CD4-positive, alpha-beta T cell treated with Interleukin-4 for 4 hours (primary cell): Measurements from ENCODE around the gene HOXC12.

Experiments
- DNase-seq: peaks from one replicate; pipeline ENCODE4 v3.0.0-alpha.2; 2020

HOXC12 gene

DNA sequence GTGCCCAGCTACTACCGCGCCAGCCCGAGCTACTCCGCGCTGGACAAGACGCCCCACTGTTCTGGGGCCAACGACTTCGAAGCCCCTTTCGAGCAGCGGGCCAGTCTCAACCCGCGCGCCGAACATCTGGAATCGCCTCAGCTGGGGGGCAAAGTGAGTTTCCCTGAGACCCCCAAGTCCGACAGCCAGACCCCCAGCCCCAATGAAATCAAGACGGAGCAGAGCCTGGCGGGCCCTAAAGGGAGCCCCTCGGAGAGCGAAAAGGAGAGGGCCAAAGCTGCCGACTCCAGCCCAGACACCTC lies 30.9 kb downstream of the HOXC12 start:
- no peak for DNase-seq

DNA sequence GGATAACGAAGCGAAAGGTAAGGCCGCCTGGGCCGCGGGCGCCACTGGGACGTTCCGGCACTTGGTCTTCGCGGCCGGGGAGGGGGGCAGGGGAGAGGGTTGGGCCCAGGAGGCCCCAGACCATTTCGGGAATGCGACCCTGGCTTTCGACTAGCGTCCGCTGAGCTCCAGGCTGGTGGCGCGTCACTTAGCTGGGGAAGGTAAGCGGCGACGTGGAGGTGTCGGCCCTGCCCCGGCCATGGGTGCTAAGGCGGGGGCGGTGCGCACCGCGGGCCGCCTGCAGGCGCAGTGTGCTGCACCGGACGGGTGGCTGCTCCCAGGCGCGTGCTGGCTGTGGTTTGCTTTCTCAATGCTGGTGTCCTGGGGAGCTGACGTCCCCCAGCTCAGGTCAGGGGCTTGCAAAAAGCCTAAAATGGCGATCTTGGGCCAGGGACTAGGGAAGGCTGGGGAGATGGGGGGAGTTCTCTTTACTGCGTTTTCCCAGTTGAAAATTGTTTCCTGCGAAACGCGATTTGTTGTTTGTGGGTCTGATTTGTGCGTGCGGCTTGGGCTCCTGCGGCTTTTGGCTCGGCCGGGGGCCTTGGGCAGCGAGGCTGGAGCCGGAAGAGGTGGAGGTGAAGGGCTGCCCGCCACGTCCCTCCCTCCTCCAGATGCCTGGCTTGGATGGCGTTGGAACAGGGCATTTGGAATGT lies 31.4 kb downstream of the HOXC12 start:
- DNase-seq, result no peak

DNA sequence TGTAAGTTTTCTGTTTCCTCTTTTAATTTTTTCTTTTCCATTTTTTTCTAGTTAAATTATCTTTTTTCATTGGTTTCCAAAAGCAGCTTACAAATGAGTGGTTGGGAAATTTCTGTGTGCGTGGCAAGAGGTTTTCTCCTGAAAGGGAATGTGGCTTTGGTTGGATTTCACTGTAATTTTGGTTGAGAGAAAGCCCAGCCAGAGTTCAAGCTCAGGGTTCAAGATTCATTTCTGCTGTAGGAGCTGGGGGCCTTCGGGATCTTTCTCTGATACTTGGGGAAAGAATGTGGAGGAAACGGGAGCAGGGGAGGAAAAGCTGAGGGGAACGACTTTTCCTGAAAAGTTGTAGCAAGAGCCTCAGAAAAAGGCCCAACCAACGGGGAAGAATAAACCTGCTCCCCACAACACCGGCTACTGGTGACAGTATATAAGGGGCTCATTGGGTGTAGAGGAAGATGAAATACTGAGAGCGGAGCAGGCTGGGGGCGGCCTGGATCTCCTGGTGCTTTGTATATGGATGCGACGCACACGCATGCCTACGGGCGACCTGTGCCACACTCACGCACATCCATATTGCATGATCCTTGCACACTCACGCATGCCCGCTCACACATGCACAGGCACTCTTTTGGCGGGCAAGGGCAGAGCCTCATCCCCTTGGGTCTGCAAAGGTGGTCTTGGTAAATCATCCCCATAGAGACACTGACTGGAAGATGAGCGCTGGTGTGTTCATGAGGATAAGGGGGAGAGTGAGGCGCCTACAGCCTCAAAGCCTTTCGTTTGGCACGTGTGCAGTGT lies 32.2 kb downstream of the HOXC12 start:
- DNase-seq, result no peak

DNA sequence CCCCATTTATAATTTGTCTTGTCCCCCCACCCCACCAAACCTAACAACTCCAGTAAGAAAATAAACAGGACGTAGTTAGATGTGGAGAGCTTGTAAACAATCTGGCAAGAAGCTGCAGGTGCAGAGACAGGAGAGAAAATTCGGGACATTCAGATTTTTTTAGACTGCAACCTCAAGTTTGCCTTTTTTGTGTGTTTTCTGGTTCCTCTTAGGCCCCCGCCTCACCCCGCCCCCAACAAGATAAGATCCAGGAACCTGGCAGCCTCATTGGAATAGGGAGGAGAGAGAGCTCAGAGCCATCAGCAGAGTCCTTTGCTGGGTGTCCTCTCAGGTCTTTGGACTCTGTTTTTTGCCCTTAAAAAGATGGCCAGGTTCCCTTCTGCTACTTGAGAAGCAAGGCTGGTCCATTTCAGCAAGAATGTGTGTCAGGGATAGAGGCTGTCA lies 33.1 kb downstream of the HOXC12 start:
- DNase-seq, result no peak

DNA sequence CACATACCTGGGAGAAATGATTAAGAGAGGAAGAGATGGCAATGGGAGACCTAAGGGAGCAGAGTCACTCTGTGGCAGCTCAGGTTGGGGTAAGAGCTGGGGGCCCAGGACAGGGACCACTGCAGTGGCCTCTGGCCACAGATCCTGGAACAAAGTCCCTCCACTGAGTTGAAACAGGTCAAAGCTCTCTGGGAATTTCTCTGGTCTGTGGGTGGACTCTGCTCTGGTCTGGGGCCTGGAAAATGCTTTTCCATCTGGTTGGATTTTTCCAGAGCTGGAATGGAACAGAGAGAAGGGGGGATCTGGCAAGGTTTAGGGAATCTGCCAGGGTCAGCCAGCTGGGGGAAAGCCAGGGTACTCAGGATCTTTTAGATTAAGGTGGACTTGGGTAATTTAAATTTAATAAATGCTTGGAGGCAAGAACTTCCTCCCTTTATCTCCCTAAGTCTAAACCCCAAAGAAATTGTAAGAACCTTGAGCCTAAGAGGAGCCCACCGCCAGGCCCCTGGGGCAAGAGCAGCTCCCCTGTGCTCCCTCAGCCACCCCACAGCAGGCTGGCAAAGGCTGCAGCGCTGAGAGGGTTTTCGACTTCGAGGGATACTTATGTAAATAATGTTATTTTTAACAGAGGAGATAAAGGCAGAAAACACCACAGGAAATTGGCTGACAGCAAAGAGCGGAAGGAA lies 34.0 kb downstream of the HOXC12 start:
- no peak for DNase-seq

DNA sequence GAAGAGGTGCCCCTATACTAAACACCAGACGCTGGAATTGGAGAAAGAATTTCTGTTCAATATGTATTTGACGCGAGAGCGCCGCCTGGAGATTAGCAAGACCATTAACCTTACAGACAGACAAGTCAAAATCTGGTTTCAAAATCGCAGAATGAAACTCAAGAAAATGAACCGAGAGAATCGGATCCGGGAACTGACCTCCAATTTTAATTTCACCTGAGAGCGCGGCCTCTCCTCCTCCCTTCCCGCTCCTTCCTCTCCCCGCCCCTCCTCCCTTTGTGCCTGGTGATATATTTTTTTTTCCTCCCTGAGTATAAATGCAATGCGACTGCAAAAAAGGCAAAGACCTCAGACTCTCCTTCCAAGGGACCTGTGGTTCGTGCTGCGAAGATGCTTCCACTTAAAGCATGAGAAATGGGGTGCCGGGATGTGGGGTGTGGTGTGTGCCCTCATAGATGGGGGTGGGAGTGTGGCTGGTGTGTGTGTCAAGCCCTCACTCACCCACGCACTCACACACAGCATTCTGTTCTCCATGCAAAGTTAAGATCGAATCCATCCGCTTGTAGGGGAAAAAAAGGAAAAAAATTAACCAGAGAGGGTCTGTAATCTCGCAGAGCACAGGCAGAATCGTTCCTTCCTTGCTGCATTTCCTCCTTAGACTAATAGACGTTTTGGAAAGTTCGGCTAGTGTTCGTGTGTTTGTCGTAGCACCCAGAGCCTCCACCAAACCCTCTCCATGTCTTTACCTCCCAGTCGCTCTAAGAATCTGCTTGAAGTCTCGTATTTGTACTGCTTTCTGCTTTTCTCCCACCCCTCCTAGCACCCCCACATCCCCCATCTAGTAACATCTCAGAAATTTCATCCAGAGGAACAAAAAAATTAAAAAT lies 34.8 kb downstream of the HOXC12 start:
- peak; percentile 23 for DNase-seq

DNA sequence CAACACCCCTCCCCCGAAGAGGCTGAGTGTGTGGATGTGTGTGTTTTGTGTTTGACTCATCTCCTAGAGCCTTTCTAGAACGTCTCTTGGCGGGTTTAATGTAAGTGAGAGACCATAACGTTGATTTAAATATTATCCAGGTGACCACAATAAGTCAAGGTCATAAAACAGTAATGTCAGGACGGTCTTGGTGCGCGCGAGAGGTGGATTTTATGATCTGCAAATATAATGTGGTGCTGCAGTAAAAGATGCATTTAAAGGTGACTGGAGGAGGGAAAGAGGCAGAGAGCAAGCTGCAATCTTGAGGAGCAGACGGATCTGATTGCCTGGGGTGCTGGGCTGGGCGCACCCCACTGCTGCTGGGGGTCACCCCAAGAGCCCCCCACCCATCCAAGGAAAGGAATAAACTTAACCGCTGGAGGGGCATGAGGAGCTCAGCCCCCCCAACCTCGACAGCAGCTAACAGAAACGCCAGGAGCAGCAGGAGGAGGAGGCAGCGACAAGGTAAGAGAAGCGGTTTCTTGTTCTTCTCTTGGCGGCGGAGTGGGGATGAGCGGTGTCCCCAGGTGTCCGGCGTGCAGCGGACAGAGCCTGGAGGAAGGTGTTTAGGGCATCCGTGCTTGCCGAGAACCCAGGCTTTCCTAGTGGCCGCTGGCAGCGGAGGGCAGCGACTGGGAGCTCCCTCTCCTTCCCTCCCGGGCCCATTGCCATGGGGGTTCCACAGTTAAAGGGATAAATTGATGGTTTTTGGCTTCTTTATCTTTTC lies 35.8 kb downstream of the HOXC12 start:
- no peak for DNase-seq

DNA sequence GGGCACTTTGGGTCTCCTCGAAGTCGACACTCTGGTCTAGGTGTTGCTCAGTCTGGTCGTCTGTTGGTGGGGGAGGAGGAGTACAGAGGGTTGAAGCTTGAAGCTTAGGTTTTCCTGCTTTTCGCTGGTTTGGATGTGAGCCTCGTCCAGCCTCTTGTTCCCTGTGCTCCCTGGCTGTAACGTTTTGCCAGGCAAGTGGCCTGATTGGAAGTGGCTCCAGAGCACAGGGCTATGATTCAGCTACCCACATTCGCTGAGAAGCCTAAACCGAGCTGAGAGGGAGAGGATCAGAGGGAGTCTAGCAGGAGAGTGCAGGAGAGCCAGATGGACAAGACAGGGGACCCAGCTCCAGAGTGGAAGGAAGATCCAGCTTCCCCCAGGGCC lies 36.4 kb downstream of the HOXC12 start:
- no peak for DNase-seq

DNA sequence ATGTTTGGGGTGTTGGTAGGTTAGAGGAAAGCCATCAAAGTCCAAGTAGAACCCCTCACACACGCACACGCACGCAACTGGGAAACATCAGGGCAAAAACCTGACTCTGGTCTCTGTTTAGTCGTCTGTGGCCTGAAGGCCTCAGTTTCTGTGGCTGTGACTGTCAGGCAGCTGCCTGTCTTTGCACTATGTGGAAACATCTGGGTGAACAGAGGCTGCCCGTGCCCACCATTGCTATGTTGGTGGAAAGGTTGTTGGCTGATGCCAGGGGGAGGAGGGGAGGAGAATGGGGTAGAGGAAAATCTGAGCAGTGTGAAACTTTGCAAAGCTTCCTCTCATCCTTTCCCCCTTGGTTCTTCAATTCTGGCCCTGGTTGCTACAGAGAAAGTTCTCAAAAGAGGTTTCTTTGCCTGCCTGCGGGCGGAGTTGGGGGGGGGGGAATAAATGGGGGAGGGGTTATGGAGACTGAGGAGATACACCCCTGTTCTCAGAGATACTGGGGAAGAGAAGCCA lies 37.7 kb downstream of the HOXC12 start:
- no peak for DNase-seq

DNA sequence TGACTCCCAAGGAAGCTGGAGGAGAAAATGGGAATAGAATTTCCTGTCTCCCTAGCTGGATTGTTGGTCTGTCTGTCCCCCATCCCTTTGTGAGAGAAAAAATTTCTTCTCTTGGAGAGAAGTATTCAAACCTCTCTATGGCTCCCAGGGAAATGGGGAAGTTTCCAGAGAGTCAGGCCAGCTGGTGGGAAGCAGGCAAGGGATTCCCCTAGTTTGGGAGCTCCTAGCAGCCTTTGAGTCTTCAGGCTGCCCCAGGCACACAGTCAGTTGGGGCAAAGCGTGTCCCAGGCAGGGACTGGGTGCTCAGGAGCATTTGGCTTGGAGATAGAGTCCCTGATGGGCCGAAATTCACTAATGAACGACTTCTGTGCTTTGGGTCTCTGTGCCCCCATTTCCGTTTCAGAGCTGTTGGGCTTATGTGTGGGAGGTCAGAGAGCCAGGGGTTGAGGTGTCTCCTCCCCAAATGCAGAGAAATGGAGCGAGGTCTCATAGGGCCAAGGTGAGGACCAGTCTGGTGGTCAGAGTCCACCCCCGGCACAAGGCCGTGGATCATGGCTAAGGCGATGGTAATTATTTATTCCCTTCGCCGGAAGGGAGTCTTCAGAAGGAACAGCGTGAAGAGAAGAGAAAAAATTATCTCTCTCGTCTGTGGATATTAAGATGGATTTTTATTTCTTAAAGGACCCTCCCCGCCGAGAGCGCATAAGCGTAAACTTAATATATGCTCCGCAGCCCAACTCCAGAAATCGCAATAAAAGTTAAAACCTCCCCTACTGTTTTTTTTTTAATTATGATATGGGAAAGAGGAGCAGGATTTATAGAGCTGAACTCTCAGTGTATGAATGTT lies 38.7 kb downstream of the HOXC12 start:
- DNase-seq, result no peak

DNA sequence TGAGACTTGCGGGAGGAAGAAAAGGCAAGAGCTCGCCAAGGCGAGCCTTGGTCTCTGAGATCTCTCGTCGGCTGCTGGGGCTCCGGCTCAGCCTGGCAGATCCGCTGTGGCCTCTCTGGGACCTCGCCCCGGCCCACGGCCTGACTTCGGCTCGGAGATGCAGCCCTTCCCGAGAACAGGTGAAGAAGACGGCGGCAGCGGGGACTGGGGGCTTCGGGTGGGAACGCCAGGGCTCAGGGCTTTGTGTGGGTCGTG lies 39.2 kb downstream of the HOXC12 start:
- DNase-seq, result no peak

DNA sequence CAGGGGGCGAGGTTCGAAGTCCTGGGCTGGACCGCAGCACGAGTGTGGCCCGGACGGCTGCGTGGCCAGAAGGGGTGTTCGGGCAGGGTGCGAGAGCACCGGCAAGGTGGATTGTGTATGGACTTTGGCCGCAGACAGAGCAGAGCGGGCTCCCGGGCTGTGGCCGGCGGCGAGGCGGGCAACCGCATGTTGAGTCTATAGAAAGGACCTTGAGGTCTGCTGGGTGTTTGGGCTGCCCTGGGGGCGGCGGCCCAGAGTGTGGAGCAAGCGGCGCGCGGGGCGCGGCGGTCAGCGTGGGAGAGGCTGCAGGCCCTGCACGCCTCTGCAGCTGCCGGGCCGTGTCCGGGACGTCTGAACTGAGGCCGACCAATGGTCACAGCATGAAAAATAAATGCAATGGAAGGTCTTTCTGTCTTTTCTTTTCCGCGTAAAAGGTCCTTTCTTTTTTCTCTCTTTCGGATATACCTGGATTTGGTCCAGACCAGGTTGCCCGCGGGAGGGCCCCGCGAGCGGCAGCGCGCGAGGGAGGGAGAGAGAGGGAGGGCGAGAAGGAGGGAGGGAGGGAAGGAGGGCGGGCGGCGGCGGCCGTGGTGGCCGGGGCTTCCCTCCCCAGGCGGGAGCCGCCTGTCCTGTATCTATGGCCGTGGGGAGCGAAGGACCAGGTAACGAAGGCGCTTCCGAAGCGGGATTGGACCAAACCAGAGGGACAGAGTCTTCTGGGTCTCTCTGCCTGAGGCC lies 39.7 kb downstream of the HOXC12 start:
- DNase-seq, result no peak

DNA sequence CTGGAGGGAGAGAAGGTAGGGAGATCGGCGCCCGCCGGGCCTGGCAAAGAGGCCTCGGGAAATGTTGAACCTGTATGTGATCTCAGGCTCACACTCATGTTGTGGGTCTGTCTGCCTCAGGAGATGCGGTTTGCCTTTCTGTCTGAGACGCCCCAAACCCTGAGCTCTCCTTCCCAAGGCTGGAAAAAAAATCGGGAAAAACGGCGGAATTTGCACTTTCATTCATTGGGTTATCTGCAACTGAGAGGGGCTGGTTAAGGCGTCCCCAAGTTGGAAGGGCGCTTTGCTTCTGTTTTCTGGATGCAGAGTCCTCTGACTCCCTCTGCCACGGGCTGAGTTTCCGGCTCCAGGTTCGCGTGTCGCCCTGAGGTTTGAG lies 40.3 kb downstream of the HOXC12 start:
- no peak for DNase-seq

DNA sequence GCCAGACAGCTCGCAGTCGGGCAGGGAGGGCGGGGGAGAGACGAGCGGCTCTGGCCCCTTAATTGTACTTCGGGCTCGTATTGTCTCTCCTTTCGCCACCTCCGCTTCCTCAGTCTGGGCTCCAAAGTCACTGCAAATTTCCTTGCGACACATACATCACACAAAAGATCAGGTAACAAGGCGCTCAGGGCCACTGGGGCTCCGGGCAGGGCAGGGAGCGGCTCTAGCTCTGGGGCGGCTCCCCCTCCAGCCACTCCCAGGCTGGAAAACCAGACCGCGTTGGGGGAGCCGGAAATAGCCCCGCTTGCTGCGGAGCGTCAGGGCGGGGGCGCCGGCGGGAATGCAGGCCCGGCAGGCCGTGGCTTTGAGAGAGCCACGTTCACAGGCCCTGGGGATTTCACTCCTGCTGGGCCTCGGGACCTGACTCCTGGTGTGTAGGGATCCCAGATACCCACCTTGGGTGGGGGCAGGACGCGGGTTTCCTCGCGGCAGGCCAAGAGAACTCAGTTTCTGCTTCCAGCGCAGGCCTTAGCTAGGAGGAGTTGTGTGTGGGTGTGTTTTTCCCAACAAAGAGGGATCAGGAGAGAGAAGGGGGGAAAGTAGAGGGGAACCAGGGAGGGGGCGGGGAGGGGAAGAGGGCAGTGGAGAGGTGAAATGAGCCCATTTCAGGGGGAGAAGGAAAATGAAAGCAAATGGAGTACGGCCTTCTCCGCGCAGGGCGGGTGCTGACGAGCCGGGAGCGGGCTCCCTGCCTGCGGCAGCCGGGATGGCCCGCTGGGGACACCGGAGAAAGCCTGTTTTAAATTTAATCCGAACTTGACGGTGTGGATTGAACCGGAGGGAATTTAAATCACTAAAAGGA lies 40.9 kb downstream of the HOXC12 start:
- DNase-seq, result no peak

DNA sequence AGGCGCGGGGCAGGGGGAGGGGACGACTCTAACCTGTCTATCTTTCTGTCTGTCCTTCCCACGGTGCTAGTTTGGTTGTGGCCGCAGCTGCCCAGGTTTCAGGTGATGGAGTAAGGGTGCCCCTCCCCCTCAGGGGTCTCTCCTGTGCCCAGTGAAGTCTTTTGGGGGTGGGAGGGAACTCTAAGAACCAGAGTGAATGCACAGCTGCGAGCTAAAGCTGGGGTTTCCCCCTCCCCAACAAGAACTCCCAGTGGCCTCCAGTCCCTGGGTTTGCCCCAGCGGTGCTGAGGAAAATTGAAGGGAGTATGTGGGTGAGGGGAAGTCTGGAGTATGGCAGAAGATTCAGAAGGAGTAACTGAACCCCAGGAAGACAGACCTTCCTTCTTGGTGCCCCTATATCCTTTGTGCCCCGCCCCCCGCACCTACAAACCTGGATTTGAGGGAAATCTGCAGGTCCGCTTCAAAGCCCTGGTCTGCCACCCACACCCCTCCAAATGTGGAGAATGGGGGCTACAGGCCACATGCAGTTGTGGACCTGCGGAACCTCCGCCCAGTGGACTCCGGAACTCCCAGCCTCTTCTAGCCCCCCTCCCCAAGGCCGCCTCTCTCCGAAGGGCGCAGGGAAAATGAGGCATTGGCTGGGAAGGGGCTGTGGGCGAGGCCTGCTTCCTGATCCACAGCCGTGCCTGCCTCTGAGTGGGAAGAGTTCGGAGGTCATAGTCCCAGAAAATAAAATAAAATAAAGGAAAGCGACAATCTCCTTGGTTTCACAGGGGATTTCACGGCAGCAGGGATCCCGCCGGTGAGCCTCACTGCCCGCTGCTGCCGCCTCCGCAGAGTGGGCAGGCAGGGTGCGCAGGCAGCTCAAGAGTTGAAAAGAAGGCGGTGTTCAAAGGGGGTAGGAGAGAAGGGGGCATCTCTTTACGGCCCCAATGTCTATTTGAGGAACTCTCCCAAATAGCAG lies 41.8 kb downstream of the HOXC12 start:
- no peak for DNase-seq

DNA sequence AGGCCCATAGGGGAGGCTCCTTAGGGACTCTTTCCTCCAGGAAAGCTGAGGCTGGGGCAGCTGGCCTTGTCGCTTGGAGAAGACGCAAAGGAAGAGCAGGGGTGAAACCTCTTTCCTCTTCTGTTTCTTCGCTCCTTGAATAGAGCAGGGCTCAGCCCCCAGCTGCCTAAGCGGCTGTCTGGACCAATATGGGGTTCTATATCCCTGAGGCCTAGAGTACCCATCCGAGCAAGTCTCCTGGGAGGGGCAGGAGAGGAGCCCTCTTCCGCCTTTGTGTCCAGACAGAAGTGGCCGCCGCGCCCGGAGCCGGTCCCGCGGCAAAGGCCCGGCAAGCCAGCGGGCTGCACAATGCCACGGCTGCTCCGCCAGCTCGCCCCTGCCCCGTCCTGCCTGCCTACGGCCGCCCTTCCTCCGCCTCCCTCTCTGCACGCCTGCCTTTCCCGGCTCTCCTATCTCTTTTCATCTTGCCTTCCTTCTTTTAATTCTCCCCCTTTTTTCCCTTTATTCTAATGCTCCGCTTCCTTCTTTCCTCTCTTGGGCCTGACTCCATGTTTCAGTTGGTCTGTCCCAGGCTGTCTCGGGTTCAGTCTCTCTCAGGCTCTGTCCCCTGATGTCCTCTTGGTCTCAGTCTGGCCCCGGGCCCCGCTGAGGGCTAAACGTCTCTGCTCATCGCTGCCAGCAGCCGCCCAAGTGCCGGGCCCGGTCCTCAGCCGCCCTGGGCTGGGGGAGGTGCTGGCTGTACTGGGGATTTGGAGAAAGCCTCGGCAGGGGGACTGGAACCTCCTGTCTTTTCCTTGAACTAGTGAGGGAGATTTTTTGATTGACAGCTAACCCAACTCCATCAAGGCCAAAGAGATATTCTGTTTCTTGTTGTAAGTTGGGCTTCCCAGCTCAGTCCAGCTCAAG lies 42.8 kb downstream of the HOXC12 start:
- DNase-seq, result no peak

DNA sequence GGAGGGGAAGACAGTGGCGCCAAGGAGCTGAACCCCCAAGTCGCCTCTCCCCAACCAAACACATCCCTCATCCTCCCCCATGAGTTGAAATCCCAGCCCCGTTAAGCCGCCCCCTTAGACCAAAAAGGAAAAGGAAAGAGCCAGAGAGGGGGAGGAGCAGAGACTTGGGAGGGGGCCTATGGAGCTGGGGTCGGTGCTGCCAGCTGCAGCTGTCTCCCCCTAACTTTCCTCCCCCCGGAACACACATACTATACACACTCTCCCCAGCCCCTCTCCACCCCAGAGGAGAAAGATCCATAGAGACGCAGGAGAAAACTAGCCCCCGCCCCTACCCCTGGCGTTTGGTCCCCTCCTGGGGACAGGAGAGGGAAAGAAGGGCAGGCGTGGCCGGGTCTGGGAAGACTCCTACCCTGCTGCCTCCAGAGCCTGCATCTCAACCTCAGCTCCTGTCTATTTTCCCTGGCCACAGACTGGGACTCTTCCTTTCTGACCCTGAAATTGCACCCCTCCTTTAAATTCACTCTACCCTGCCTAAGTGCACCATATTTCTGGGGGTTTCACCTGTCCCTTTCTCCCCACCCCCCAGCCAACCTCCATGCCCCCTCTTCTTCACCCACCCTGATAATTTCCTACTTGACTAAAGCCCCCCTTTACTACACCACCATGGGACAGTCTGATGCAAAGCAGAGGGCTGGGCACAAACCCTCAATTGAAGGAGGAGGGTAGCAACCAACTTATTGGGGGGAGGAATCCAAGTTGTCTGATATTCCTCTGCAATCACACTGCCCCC lies 43.6 kb downstream of the HOXC12 start:
- DNase-seq, result no peak
